Esophagus (tissue), 2 donors: ENCODE measurements around the gene HOXA7. TPM values are rescaled to one million over a fixed set of nuclear protein-coding genes. Genes with fewer than 3 reads are reported as not detected.
A peak's percentile ranks its signal among the peaks of the same experiment; 100 is the strongest.

Source experiments
- H3K27ac ChIP-seq, 2 donors: one replicate each; pipeline ENCODE4 v1.5.1; 2013; ENCODE audit warnings: low read depth in 2 of 2, mild to moderate bottlenecking in 2 of 2, inconsistent platforms in 1 of 2, low read length in 1 of 2, moderate library complexity in 1 of 2
- H3K27me3 ChIP-seq, 2 donors: one replicate each; pipeline ENCODE4 v1.6.1; 2013; ENCODE audit warnings: low read length in 2 of 2, control low read depth in 1 of 2, mild to moderate bottlenecking in 1 of 2; ENCODE audit not compliant: insufficient read depth in 2 of 2, control insufficient read depth in 1 of 2
- H3K36me3 ChIP-seq, 2 donors: one replicate each; pipeline ENCODE4 v1.6.1; 2013; ENCODE audit warnings: low read length in 1 of 2; ENCODE audit not compliant: control insufficient read depth in 2 of 2, insufficient read depth in 2 of 2
- H3K4me1 ChIP-seq, 2 donors: one replicate each; pipeline ENCODE4 v1.6.1; 2013; ENCODE audit warnings: low read length in 1 of 2; ENCODE audit not compliant: control insufficient read depth in 2 of 2, insufficient read depth in 2 of 2
- H3K4me3 ChIP-seq, 2 donors: one replicate each; pipeline ENCODE4 v1.5.1; 2013; ENCODE audit warnings: low read length in 2 of 2, mild to moderate bottlenecking in 2 of 2, low read depth in 1 of 2, moderate library complexity in 1 of 2
- H3K9me3 ChIP-seq, 2 donors: one replicate each; pipeline ENCODE4 v1.6.1; 2013; ENCODE audit warnings: mild to moderate bottlenecking in 2 of 2, low read depth in 1 of 2, low read length in 1 of 2, moderate library complexity in 1 of 2; ENCODE audit not compliant: control insufficient read depth in 2 of 2, insufficient read depth in 1 of 2
- WGBS, 2 donors: extraction: QIAGEN DNeasy Blood & Tissue Kit; methylation state at CpG; one replicate each; pipeline ENCODE4 v1.1.7; 2013; 5-methylcytosine and 5-hydroxymethylcytosine counted together
- polyA plus RNA-seq, 2 donors: library from polyadenylated mRNA; stranded (reverse); fragments of 200-250 nt; gene quantifications; one replicate each; pipeline ENCODE4 v1.2.3, GENCODE V29; 2013
- donor health status: healthy with polysubstance abuse.
- donor health status: Bipolar disorder and iron deficiency.

Gene HOXA7
- polyA plus RNA-seq, 2 donors: 1.5 to 1.8 TPM

GRCh38 chr7:27194002-27194352 lies 37.5 kb upstream of the HOXA7 start:
- H3K27ac ChIP-seq: no peak overlapping the region
- H3K36me3 ChIP-seq: no peaks in the 10 kb centered on the region
- H3K4me3 ChIP-seq: no peak overlapping the region
- peaks cover 0 to 5% of the 10 kb centered on the region in 2 donors for H3K9me3 ChIP-seq
- H3K4me1 ChIP-seq: peaks cover 11 to 17% of the 10 kb centered on the region in 2 donors
- WGBS, 2 donors: 45 to 53% methylated on average over 2 of the region's 2 CpGs
- H3K27me3 ChIP-seq: peaks cover 34 to 60% of the 10 kb centered on the region in 2 donors

GRCh38 chr7:27193335-27194001 lies 37.0 kb upstream of the HOXA7 start:
- Histone ChIP-seq H3K4me3 (peak overlapping the region in 1 of 2 donors; percentile 37), H3K27me3 (peaks cover 29 to 59% of the 10 kb centered on the region in 2 donors), H3K36me3 (no peaks in the 10 kb centered on the region), H3K27ac (no peak overlapping the region), H3K9me3 (peaks cover 0 to 3% of the 10 kb centered on the region in 2 donors), H3K4me1 (peaks cover 14 to 15% of the 10 kb centered on the region in 2 donors)
- 18 to 23% methylated on average over 29 of the region's 29 CpGs for WGBS, 2 donors

- Histone ChIP-seq H3K4me3 (peak overlapping the region; percentile 18 to 37), H3K36me3 (no peaks in the 10 kb centered on the region), H3K4me1 (peaks cover 18 to 22% of the 10 kb centered on the region in 2 donors), H3K27ac (no peak overlapping the region), H3K27me3 (peaks cover 28 to 59% of the 10 kb centered on the region in 2 donors), H3K9me3 (peaks cover 0 to 2% of the 10 kb centered on the region in 2 donors)
- 3% methylated on average over 75 to 78 of the region's 78 CpGs for WGBS, 2 donors
Observed at GRCh38 chr7:27192546-27193334, 36.3 kb upstream of the HOXA7 start.

GRCh38 chr7:27191833-27192545 lies 35.5 kb upstream of the HOXA7 start:
- peak overlapping the region; percentile 18 to 37 for H3K4me3 ChIP-seq
- H3K27ac ChIP-seq: no peak overlapping the region
- peaks cover 26 to 61% of the 10 kb centered on the region in 2 donors for H3K27me3 ChIP-seq
- H3K4me1 ChIP-seq: peaks cover 20 to 23% of the 10 kb centered on the region in 2 donors
- WGBS, 2 donors: 15 to 16% methylated on average over 42 of the region's 42 CpGs
- no peaks in the 10 kb centered on the region for H3K36me3 ChIP-seq
- H3K9me3 ChIP-seq: peaks cover 0 to 2% of the 10 kb centered on the region in 2 donors

- peaks cover 0 to 2% of the 10 kb centered on the region in 2 donors for H3K9me3 ChIP-seq
- peaks cover 26 to 65% of the 10 kb centered on the region in 2 donors for H3K27me3 ChIP-seq
- H3K4me1 ChIP-seq: peaks cover 20 to 23% of the 10 kb centered on the region in 2 donors
- WGBS, 2 donors: 38 to 49% methylated on average over 15 of the region's 15 CpGs
- H3K27ac ChIP-seq: no peak overlapping the region
- H3K36me3 ChIP-seq: no peaks in the 10 kb centered on the region
- no peak overlapping the region for H3K4me3 ChIP-seq
Observed at GRCh38 chr7:27191161-27191731, 34.8 kb upstream of the HOXA7 start.

GRCh38 chr7:27189997-27190748 lies 33.7 kb upstream of the HOXA7 start:
- no peaks in the 10 kb centered on the region for H3K36me3 ChIP-seq
- H3K4me1 ChIP-seq: peaks cover 23% of the 10 kb centered on the region in 2 donors
- peaks cover 21 to 75% of the 10 kb centered on the region in 2 donors for H3K27me3 ChIP-seq
- peaks cover 0 to 2% of the 10 kb centered on the region in 2 donors for H3K9me3 ChIP-seq
- WGBS, 2 donors: 40 to 52% methylated on average over 7 of the region's 7 CpGs
- H3K4me3 ChIP-seq: no peak overlapping the region
- H3K27ac ChIP-seq: no peak overlapping the region

- Histone ChIP-seq H3K27me3 (peaks cover 13 to 74% of the 10 kb centered on the region in 2 donors), H3K4me3 (no peak overlapping the region), H3K27ac (no peak overlapping the region), H3K9me3 (peaks cover 0 to 6% of the 10 kb centered on the region in 2 donors), H3K36me3 (no peaks in the 10 kb centered on the region), H3K4me1 (peaks cover 23 to 30% of the 10 kb centered on the region in 2 donors)
- WGBS, 2 donors: 12 to 20% methylated on average over 22 of the region's 22 CpGs
Observed at GRCh38 chr7:27189295-27189996, 33.0 kb upstream of the HOXA7 start.

GRCh38 chr7:27188386-27189294 lies 32.2 kb upstream of the HOXA7 start:
- Histone ChIP-seq H3K27me3 (peaks cover 10 to 80% of the 10 kb centered on the region in 2 donors), H3K4me3 (peak overlapping the region; percentile 11 to 17), H3K36me3 (no peaks in the 10 kb centered on the region), H3K27ac (no peak overlapping the region), H3K9me3 (peaks cover 0 to 6% of the 10 kb centered on the region in 2 donors), H3K4me1 (peaks cover 23 to 30% of the 10 kb centered on the region in 2 donors)
- WGBS, 2 donors: 9% methylated on average over 49 of the region's 49 CpGs
